RWPE2 (cell line): Measurements from ENCODE around the gene IFNGR1.

ENCODE experiments used
- ATAC-seq: fragments of 200-7000 bp; cut with Tn5 transposase; 3 replicates; pipeline ENCODE4 v1.9.1; 2021; ENCODE audit warnings: low read depth
- DNase-seq: peaks from one replicate; pipeline ENCODE4 v3.0.0-alpha.2; 2020; ENCODE audit warnings: low spot score
- H3K27ac ChIP-seq: fragments of 450-650 bp; 2 replicates; pipeline ENCODE4 v1.5.1; 2017; ENCODE audit warnings: mild to moderate bottlenecking; ENCODE audit not compliant: poor library complexity, severe bottlenecking
- H3K27me3 ChIP-seq: fragments of 250-450 bp; sonication (Bioruptor Pico); 2 replicates; pipeline ENCODE4 v1.5.1; 2021; ENCODE audit warnings: mild to moderate bottlenecking, moderate library complexity; ENCODE audit not compliant: insufficient read depth, poor library complexity, severe bottlenecking
- H3K36me3 ChIP-seq: fragments of 250-450 bp; sonication (Bioruptor Pico); 2 replicates; pipeline ENCODE4 v1.5.1; 2020; ENCODE audit warnings: low read depth, mild to moderate bottlenecking, moderate library complexity
- H3K4me1 ChIP-seq: fragments of 250-450 bp; sonication (Bioruptor Pico); 2 replicates; pipeline ENCODE4 v1.5.1; 2021; ENCODE audit warnings: mild to moderate bottlenecking, moderate library complexity; ENCODE audit not compliant: insufficient read depth, poor library complexity, severe bottlenecking
- H3K4me3 ChIP-seq: fragments of 250-450 bp; sonication (Bioruptor Pico); 2 replicates; pipeline ENCODE4 v1.5.1; 2021; ENCODE audit warnings: mild to moderate bottlenecking, moderate library complexity; ENCODE audit not compliant: severe bottlenecking
- H3K9me3 ChIP-seq: fragments of 250-450 bp; sonication (Bioruptor Pico); 2 replicates; pipeline ENCODE4 v1.5.1; 2021; ENCODE audit warnings: mild to moderate bottlenecking, moderate library complexity; ENCODE audit not compliant: severe bottlenecking
- TF ChIP-seq, protein P1 (sequence below): fragments of 450-650 bp; IDR thresholded peaks from one replicate; pipeline ENCODE4 v1.5.1; 2017; ENCODE audit warnings: mild to moderate bottlenecking, moderate library complexity; ENCODE audit not compliant: poor library complexity, severe bottlenecking

Gene IFNGR1

DNA sequence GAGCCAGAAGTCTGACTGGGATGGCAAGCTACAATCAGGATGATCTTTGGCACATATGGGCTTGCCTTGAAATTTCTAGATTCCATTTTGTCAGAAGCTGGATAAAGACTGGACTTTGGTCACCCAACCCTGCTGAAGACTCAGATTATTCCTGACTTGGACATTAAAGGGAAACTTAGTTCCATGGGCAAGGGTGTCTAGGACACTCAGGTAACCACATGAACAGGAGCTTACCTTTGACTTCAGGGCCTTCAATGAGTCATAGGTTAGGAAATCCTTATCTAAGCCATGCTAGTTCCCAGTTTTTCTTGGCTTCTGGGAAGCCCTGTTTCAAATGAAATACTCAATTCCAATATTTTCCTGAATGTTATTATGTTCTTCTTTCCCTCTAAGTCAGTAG is 28.5 kb upstream of the IFNGR1 start:
- Histone ChIP-seq H3K27ac (no peak overlapping the region), H3K36me3 (no peaks in the 10 kb centered on the region), H3K27me3 (no peaks in the 10 kb centered on the region), H3K9me3 (no peaks in the 10 kb centered on the region), H3K4me3 (no peak overlapping the region), H3K4me1 (no peaks in the 10 kb centered on the region)
- TF ChIP-seq, protein P1, sequence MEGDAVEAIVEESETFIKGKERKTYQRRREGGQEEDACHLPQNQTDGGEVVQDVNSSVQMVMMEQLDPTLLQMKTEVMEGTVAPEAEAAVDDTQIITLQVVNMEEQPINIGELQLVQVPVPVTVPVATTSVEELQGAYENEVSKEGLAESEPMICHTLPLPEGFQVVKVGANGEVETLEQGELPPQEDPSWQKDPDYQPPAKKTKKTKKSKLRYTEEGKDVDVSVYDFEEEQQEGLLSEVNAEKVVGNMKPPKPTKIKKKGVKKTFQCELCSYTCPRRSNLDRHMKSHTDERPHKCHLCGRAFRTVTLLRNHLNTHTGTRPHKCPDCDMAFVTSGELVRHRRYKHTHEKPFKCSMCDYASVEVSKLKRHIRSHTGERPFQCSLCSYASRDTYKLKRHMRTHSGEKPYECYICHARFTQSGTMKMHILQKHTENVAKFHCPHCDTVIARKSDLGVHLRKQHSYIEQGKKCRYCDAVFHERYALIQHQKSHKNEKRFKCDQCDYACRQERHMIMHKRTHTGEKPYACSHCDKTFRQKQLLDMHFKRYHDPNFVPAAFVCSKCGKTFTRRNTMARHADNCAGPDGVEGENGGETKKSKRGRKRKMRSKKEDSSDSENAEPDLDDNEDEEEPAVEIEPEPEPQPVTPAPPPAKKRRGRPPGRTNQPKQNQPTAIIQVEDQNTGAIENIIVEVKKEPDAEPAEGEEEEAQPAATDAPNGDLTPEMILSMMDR: no peak
- DNase-seq: no peak
- no peak for ATAC-seq

DNA sequence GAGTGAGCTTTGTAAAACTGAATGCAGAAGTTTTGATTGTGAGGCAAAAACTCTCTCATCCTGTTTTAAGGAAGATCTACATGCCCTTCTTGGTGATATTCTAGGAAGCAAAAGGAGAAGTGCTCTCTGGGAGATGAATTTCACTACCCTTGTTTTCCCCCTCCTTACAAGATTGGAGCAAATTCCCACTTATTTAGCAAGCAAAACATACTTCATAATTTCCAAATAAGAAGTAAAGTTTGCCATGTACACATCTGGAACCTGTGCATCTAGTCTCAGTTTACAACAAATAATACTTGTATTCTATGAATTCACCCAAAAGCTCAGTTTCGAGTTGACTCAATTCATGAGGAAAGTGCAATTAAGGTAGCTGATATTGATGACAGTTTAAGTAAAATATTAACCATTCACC is 27.6 kb upstream of the IFNGR1 start:
- Histone ChIP-seq H3K9me3 (no peaks in the 10 kb centered on the region), H3K4me1 (peaks cover 6% of the 10 kb centered on the region), H3K27me3 (no peaks in the 10 kb centered on the region), H3K36me3 (no peaks in the 10 kb centered on the region), H3K27ac (no peak overlapping the region), H3K4me3 (no peak overlapping the region)
- TF ChIP-seq, protein P1: no peak
- ATAC-seq (no peak), DNase-seq (no peak)

DNA sequence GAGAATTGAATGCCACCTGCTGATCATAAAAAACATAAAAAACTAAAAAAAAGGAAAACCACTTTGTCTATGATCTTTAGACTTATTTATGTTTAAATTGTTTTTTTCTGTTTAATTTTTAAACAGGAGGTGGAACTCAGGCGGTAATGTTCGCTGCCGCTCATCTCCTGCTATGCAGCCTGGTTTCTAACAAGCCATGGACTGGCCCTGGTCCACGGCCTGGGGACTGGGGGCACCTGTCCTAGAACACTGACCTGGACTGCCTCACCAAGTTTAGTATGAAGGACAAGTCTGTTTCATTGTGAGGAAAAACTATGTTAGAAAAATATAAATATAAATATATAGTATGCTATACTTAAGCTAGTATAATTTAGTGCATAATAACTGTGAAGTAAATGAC is 27.0 kb upstream of the IFNGR1 start:
- H3K36me3 ChIP-seq: no peaks in the 10 kb centered on the region
- DNase-seq (no peak), ATAC-seq (no peak)
- H3K27ac ChIP-seq: no peak overlapping the region
- H3K4me3 ChIP-seq: no peak overlapping the region
- peaks cover 12% of the 10 kb centered on the region for H3K4me1 ChIP-seq
- TF ChIP-seq, protein P1: no peak
- no peaks in the 10 kb centered on the region for H3K9me3 ChIP-seq
- H3K27me3 ChIP-seq: no peaks in the 10 kb centered on the region

DNA sequence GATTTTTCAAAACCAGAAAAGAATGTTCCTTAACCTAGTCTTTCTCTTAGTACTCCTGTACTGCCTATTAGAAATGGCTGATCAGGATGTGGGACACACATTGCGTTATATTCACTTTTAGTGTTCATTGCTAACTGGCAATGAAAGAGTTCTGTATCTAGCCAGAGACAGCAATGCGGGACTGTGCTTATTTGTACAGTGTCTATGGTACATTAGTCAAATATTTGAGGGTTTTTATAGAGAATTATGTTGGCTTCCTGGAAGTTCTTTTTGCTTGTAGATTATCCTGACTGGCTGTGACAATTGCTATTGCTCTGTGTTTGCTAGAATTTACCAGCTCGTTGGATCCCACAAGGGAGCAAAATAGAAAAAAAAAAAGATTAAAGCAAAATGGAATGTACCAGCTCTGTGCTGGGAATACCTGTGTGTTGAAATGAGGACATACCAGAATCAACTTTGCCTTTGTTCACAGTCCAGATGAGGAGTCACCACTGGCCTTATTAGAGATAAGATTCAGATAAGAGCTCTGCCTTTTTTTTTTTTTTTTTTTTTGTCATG is 22.4 kb upstream of the IFNGR1 start:
- Histone ChIP-seq H3K4me3 (no peak overlapping the region), H3K4me1 (peaks cover 37% of the 10 kb centered on the region), H3K9me3 (no peaks in the 10 kb centered on the region), H3K27ac (peak overlapping the region; percentile 55), H3K36me3 (no peaks in the 10 kb centered on the region), H3K27me3 (no peaks in the 10 kb centered on the region)
- ATAC-seq: peak; percentile 27; the same call in 2 of the 3 replicates
- TF ChIP-seq, protein P1: no peak
- no peak for DNase-seq

DNA sequence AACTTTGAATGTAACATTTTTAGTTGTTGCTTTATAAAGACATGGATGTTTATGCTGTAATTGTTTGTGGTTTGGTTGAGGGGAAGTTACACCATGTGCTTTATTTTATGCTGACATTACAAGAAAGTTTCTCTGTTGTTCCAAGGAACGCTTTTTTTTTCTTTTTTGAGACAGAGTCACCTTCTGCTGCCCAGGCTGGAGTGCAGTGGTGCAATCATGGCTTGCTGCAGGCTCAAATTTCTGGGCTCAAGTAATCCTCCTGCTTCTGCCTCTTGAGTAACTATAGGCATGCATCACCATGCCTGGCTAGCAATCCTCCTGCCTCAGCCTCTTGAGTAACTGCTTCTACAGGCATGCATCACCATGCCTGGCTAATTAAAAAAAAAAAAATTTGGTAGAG is 21.0 kb upstream of the IFNGR1 start:
- H3K9me3 ChIP-seq: no peaks in the 10 kb centered on the region
- no peaks in the 10 kb centered on the region for H3K36me3 ChIP-seq
- peak overlapping the region; percentile 55 for H3K27ac ChIP-seq
- peak; percentile 64 for DNase-seq
- peak; percentile 67 for ATAC-seq
- no peak overlapping the region for H3K4me3 ChIP-seq
- H3K4me1 ChIP-seq: peaks cover 39% of the 10 kb centered on the region
- no peaks in the 10 kb centered on the region for H3K27me3 ChIP-seq
- TF ChIP-seq, protein P1: no peak
